GM18498 (cell line): ENCODE measurements around the gene SEC16A.
A peak's percentile ranks its signal among the peaks of the same experiment; 100 is the strongest.
"Not testable (repeated sequence)": the region's sequence is repeated elsewhere in the genome, so short reads cannot be mapped to it uniquely, and the experiment has no call there.

Source experiments
- ATAC-seq: cut with Tn5 transposase; IDR thresholded peaks from one replicate; pipeline ENCODE4 v1.9.1; 2021; ENCODE audit warnings: mild to moderate bottlenecking, moderate library complexity; ENCODE audit not compliant: unreplicated experiment

SEC16A gene

DNA sequence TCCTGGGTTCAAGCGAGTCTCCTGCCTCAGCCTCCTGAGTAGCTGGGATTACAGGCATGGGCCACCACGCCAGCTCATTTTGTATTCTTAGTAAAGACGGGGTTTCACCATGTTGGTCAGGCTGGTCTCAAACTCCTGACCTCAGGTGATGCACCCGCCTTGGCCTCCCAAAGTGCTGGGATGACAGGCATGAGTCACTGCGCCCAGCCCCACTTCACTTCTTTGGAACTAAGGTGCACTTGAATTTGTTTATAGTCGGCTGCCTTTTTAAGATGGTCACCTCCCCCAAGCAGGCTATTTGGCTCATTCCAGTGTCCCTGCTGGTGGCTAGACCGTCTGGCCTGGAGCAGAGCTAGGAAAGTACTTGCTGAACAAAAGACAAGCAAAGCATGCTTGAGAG, 57.5 kb downstream of the SEC16A start:
- not testable (repeated sequence) for ATAC-seq

DNA sequence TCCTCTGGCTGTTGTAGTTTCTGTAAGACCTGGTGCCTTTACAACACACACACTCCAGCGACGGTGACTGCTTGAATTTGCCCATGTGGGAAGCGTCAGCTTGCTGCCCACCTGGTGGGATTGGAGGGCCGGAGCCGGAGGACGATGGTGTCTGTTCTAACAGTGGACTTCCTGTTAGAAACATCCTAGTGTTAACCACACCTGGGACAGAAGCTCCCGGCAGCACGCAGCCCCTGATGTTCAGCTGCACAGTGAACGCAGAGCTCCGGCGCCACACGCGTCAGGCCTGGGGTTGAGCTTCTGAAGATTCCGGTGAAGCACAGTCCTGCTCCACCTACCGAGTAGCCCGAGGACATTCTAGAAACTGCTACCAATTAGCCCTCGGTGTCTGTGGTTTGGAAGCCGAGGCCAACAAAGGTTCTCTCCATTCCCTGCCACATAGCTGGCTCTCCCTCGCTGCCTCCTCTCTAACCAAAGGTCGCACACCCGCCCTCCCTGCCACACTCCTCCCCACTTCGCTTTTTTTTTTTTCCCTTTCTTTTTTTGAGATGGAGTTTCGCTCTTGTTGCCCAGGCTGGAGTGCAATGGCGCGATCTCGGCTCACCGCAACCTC, 58.0 kb downstream of the SEC16A start:
- no peak for ATAC-seq

DNA sequence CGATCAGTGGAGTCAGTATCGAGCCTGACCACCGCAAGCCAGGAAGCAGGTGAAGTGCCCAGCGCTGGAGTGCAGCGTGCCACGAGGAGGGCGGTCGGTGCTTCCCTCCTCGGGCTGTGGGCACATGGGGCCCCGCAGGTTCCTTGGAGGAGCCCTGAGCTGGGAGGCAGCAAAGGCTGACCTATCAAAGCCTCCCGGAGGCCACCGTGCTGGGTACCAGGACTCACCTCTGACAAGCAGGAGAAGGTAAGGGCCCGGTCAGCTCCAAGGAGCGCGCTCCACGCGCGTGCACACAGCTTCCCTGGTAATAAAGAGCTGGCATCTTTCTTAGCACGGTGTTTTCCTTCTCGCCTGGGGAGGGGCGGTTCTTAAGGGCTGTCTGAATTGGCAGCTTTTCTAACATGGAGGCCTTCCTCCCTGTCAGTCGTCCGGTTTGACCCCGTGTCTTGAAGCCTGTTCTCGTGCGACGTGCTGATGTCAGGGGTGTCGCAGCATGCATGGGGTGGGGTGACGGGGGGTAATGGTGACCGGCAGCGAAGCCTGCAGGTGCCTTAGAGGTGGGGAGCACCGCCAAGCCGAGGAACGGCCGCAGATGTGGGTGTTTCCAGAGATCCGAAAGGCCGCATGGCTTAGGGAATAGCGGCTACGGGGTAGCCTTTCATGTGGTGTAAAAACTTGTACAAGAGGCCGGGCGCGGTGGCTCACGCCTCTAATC, 59.3 kb downstream of the SEC16A start:
- no peak for ATAC-seq

DNA sequence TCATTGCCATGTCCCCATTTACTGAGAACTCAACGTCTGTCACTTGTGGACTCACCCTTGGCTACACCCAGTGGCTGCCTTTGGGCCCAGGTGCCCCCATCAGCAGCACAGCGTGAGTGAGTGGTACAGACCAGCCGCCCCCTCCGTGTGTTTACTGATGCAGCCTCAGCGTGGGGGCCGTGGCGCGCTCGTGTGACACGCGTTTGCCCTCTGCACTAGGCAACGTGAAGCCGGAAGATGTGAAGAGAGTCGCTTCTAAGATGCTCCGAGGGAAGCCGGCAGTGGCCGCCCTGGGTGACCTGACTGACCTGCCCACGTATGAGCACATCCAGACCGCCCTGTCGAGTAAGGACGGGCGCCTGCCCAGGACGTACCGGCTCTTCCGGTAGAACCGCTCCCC, 60.0 kb downstream of the SEC16A start:
- ATAC-seq, result no peak

DNA sequence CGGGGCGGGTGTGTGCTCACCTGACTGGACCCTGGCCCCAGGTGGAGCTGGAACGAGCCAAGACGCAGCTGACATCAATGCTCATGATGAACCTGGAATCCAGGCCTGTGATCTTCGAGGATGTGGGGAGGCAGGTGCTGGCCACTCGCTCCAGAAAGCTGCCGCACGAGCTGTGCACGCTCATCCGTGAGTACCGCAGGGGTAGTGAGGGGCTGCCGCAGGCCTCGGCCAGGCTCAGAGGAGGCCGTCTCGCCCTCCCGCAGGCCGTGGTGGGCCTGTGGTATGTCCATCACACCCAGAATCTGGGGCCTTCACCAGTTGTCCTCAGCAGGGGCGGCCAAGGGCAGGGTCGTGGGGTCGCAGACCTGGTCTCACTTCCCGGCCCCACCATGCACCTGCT, 61.0 kb downstream of the SEC16A start:
- ATAC-seq, result no peak

DNA sequence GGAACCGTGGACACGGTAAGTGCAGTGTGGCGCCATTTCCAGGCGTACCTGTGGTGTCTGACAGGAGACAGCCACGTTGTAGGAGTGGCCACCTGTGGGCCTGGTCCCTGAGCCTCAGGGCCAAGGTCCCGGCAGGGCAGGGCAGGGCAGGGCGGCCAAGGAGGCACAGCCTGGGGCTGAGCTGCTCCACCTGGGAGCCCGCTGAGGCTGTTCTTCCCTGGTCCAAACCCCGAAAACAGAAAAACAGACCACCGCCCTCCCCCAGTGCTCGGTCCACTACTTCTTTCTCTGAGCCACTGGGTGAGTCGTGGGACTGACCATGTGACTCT, 63.8 kb downstream of the SEC16A start:
- no peak for ATAC-seq

DNA sequence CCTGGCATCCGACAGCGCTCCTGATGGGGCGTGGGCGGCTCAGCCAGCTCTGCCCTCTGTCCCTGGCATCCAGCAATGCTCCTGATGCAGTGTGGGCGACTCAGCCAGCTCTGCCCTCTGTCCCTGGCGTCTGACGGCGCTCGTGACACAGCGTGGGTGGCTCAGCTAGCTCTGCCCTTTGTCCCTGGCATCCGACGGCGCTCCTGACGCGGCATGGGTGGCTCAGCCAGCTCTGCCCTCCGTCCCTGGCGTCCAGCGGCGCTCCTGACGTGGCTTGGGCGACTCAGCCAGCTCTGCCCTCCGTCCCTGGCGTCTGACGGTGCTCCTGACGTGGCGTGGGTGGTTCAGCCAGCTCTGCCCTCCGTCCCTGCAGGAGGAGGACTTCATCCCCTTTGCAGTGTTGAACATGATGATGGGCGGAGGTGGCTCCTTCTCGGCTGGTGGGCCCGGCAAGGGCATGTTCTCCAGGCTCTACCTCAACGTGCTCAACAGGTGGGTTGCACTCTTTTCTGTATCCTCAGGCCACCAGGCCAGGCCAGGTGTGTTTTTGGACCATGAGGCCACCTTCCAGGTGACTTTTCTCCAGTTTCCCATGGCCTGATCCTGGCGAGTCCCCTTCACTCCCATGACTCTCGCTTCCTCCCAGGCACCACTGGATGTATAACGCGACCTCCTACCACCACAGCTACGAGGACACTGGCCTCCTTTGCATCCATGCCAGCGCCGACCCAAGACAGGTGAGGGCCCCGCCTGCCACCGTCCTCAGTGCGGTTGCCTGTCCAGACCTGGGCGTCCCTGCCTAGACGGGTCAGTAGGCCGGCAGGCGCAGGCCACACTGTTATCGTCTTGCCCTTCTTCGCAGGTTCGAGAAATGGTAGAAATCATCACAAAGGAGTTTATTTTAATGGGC, 64.4 kb downstream of the SEC16A start:
- ATAC-seq, result no peak

DNA sequence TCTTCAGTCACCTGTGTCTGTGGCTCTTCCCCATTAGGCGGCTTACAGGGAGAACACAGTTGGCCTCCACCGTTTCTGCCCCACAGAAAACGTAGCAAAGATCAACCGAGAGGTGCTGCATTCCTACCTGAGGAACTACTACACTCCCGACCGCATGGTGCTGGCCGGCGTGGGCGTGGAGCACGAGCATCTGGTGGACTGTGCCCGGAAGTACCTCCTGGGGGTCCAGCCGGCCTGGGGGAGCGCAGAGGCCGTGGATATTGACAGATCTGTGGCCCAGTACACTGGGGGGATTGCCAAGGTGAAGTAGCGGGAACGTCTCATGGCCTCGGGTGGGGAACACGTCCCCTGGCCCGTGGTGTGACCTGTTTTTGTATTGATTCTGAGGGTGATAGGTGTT, 65.9 kb downstream of the SEC16A start:
- no peak for ATAC-seq

DNA sequence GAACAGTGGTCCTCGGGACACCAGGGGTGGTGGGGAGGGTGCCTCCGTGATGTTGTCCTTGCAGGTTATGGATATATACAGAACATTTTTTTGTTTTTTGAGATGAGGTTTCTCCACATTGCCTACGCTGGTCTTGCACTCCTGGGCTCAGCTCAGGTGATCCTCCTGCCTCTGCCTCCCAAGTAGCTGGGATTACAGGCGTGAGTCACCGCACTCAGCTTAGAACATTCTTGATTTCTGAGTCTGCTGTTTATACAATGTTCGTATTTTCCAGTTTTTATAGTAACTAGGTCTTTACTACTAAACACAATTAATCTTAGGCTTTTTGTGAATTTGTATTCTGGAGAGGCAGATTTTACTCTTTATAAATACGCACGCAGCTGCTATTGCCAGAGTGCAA, 66.4 kb downstream of the SEC16A start:
- no peak for ATAC-seq

DNA sequence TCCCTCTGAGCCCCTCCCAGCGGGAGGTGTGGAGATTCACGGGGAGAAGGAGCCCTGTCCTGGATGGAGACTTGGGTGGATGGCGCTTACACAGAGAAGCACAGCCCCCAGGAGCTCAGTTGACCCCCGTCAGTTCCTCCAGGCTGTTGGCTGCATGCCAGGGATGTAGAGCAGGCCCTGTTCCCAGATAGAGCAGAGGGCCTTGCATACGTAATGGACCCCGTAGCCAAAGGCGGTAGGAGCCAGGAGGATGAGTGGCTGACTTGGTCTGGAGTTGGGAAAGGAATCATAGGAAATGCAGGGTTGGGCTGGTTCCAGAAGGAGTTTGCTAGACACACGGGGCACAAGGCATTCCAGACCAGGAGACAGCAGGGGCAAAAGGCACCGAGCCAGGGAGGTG, 69.9 kb downstream of the SEC16A start:
- no peak for ATAC-seq

DNA sequence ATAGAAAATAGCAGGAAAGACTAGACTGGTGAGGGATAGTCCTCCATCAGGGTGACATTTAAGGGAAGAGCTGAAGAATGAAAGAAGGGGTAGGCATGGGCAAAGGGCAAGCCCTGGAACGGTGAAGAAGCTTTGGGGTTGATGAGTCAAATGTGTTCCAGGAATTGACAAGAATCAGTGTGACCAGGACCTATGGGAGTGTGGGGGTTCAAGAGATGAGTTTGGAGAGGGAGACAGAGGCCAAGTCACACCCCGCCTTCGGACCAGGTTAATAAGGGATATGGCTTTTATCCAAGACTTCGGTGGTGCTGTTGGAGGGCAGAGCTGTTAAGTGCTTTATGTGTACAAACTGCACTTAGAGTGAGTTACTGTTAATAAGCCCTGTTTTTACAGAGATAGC, 71.5 kb downstream of the SEC16A start:
- ATAC-seq, result no peak

DNA sequence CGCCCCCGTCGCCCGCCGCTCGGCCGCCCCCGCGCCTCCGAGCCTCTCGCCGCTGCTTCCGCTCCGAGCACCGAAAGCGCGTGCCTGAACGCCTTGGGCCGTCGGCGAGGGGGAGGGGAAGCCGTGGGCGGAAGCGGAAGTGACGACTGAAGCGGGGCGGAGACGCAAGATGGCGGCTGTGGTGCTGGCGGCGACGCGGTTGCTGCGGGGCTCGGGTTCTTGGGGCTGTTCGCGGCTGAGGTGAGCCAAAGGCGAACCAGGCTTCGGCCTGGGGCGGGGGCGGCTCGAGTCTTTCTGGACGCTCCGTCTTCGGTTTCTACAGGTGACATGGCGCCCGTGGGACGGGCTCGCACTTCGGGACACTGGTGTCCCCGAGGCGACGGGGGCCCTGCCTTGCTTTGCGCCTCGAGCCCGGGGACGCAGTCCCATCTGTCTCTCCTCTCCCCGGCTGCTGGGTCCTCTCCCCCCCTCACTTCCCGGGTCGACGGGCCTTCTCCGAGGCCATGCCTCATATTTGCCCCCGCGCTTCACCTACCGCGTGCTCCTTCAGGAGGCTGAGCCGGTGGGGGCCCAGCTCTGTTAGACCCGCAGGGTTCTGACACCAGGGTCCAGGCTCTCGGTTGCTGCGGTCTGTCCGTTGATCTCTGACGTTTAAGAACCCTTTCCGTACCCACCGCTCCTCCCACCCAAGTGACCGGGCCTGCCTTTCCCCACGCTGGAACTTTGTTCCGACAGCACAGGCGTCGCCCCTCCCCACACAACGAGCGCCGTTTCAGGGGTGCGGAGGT, 72.1 kb downstream of the SEC16A start, which contains the start of the genes ENTR1 and PMPCA:
TSS of gene ENTR1 (minus strand) at position 115 of the 788 bp plus-strand sequence. CDS start 217 bp downstream, outside the sequence.
TSS of gene PMPCA (plus strand) at position 159 of the 788 bp plus-strand sequence. CDS start at position 170, 11 bp downstream.
- peak; percentile 82 for ATAC-seq

DNA sequence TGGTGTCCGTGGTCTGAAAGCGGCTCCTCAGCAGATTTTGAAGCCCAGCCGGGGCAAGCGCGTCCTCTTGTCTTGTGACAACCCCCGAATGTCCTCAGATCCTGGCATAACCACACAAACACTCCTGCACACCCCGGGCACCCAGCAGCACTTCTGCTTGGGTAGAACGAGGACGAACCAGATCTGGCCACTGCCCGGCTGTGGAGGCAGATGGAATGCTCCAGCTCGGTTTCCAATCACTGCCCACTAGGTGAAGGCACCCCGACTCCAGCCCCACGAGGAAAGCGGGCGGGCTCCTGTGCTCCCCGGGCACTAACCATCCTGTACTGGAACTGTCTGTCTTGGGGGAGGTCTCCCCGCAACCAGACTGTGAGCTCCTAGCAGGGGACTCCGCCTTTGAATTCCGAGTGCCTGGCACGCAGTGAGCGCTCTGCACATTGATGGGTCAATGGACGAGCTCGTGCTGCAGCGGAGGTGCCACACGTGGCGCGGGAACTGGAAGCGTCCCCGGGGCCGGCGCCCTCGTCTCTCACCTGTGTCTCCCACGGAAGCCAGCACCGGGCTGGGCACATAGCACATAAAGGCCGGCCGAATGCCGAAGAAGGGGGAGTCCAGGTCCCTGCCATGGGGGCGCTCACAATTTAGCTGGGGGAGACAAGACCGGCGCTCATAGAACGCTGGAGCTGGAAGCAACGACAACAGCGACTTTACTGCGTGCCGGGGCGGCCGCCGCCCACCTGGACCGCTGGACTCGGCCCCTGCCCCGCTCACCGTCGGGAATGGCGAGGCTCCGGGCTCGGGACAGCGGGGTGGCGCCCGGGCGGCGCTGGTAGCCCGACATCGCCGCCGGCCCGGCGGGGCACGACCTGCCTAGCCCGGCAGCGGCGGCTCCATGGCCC, 73.0 kb downstream of the SEC16A start:
- ATAC-seq, result peak; percentile 27

DNA sequence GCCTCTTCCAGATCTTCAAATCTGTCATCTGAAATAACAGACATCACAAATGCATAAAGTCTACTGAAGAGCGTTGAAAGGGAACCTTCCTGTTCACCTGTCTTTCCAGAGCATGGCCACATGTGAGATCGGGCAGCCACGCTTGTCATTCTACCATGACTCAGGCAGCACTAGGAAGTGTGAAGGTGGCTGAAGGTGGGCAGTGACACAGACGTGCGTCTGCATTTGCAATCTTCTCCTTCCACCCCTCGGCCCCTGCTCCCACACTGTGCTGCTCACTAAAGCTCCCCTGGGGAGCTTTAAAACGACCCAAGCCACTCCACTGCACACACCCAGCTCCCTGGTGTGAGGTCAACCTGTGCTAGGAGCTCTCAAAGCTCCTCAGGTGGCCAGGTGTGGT, 74.9 kb downstream of the SEC16A start:
- ATAC-seq, result no peak

DNA sequence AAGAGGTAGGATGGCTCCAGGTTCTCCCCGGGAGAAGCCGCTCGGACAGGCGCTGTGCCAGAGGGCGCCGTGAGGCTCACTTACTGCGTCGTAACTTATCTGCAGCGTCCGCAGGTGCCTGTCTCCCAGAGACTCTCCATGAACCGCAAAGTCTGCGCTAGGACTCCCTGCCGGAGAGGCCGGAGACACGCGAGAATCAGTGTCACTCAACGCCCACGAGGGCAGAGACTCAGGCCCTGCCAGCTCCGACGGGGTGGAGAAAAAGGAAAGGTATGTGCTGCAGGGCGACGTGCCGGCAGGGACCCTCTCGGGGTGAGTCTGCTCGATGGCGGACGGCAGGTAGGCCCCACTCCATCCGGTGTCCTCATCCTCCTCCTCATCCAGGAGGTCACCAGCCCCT, 75.8 kb downstream of the SEC16A start:
- not testable (repeated sequence) for ATAC-seq

DNA sequence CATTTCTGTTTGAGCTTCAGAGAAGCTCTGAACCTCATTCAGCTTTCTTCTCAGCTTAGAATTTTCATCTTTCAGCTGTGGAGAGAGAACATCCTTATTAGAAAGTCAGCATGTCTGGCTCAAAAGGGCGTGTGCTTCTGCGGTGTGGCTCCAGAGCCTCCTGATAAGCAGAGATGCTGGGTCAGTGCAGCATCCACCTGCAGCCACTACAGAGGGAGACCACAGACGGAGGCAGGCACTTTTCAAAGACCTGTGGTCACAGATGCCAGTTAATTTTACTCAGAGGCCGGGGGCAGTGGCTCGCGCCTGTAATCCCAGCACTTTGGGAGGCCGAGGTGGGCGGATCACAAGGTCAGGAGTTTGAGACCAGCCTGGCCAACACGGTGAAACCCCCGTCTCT, 76.9 kb downstream of the SEC16A start:
- ATAC-seq, result not testable (repeated sequence)

DNA sequence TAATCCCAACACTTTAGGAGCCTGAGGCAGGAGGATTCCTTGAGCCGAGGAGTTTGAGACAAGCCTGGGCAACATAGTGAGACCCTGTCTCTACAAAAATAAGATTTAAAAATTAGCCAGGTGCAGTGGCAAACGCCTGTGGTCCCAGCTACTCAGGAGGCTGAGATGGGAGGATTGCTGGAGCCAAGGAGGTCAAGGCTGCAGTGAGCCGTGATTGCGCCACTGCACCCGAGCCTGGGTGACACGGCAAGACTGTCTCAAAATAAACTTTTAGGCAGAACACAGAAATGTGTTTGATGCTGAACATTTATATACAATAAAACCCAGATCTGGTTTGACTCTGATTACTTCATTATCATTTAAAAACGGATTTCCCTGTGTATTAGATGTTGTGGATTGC, 77.4 kb downstream of the SEC16A start:
- no peak for ATAC-seq

DNA sequence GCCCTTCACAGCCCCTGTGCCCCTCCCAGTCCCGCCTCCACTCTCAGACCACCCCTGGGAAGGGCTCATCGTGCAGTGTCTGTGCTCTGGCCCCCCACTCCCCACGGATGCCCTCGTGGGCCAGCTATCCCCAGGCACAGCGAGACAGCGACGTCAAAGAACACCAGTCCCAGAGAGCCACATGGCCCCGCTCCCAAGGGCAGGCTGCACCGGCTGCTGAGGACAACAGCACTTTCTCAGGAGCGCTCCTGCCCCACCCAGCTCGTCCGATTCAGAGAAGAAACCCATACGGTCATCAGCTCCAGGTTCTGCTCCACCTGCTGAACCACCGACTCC, 78.1 kb downstream of the SEC16A start:
- ATAC-seq, result no peak

DNA sequence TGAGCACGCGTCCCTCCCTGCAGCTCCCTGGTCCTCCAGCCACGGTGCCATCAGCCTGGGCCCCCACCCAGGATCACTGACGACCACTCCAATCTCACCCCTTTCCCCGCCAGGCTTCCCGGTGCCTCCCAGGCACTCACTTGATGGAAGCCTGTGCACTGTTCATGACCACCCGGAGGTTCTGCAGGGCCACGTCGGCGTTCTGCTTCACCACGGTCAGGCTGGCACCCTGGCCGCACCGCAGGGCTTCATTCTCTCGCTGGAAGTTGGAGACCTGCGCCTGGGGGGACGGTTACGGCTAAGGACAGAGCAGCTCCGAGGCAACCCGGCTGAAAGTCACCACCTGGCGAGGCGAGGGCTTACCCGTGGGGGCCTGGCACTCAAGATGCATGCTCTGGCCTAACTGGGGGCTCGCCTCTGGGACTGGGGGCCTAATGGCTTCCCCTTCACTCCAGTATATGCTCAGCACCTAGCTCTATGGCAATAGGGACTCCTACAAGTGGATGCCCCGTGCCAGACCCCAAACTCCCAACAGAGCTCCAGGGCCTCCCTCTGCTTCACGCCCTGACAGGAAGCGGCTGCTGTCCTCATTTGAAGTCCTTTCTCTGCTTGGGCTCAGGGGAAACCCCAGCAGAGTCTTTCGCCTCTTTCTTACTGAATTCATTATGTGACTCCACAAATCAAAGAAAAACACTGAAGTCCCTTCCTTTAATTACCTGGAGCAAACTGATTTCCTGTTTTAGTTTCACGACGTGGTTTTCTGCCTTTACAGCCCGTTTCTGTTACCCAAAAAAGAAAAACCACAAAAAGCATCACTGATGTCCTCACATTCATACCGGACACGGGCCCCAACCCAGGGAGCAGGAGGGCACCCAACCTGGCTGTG, 78.7 kb downstream of the SEC16A start:
- ATAC-seq, result no peak
